Mucosa of rectum (tissue), 2 donors: ENCODE measurements around the gene TF.

Experiments used
- H3K27ac ChIP-seq, 2 donors: one replicate each; pipeline ENCODE4 v1.7.0; 2013; ENCODE audit warnings: inconsistent platforms in 2 of 2, low read depth in 2 of 2, low read length in 2 of 2
- H3K27me3 ChIP-seq, 2 donors: one replicate each; pipeline ENCODE4 v1.7.0; 2013; ENCODE audit warnings: low read length in 2 of 2; ENCODE audit not compliant: control insufficient read depth in 2 of 2, insufficient read depth in 2 of 2
- H3K36me3 ChIP-seq, 2 donors: one replicate each; pipeline ENCODE4 v1.7.0; 2013; ENCODE audit warnings: low read length in 2 of 2; ENCODE audit not compliant: control insufficient read depth in 2 of 2, insufficient read depth in 2 of 2
- H3K4me1 ChIP-seq, 2 donors: one replicate each; pipeline ENCODE4 v1.7.0; 2013; ENCODE audit warnings: low read length in 2 of 2, mild to moderate bottlenecking in 1 of 2; ENCODE audit not compliant: control insufficient read depth in 2 of 2, insufficient read depth in 2 of 2
- H3K4me3 ChIP-seq, 2 donors: one replicate each; pipeline ENCODE4 v1.7.0; 2013; ENCODE audit warnings: low read length in 2 of 2
- H3K9ac ChIP-seq, 2 donors: one replicate each; pipeline ENCODE4 v1.7.0; 2013; ENCODE audit warnings: low read length in 2 of 2, low read depth in 1 of 2, mild to moderate bottlenecking in 1 of 2
- H3K9me3 ChIP-seq, 2 donors: one replicate each; pipeline ENCODE4 v1.7.0; 2013; ENCODE audit warnings: low read length in 2 of 2; ENCODE audit not compliant: control insufficient read depth in 2 of 2
- donor health status: healthy.
- donor health status: Normal muscosa, but diverticular disease.

The TF gene

DNA sequence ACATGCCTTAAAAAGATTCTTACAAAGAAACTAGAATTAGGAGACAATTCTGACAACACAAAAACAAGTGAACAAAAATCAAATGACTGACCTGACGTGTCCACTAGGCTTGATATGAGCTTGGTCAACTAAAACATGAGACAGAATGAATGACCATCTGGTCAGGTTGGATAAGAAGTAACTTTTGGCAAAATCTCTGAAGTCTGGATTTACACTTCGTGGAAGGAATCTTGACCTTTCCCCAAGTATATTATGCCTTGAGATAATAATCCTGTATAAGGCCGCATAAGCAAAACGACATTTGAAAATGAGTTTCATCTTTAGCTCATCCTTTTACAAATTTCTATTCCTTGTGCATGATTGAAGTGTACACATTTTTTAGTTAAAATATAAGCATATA, 1.1 kb upstream of the TF start:
- Histone ChIP-seq H3K27ac (no peak overlapping the region), H3K36me3 (no peaks in the 10 kb centered on the region), H3K27me3 (peaks cover 13 to 26% of the 10 kb centered on the region in 2 donors), H3K4me3 (no peak overlapping the region), H3K9me3 (no peaks in the 10 kb centered on the region), H3K4me1 (peaks cover 0 to 4% of the 10 kb centered on the region in 2 donors), H3K9ac (no peak overlapping the region)

DNA sequence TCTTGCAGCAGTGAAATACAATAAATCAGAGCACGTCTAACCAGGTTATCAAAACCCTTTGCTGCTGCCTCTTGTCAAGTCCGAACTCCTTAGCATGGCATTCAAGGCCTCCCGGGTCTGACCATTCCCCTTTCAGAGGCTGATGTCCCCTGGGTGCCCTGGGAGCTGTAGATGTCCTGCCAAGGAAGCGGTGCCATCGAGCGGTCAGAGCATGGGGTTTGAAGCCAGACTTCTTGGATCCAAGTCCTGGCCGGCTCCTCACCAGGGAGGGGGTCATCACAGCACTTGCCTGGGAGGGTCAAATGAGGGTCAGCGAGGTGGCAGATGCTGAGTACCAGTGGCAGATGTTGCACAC, 496 bp downstream of the TF start:
- Histone ChIP-seq H3K27ac (no peak overlapping the region), H3K4me3 (no peak overlapping the region), H3K9me3 (no peaks in the 10 kb centered on the region), H3K4me1 (peaks cover 0 to 4% of the 10 kb centered on the region in 2 donors), H3K9ac (no peak overlapping the region), H3K36me3 (no peaks in the 10 kb centered on the region), H3K27me3 (peaks cover 13 to 26% of the 10 kb centered on the region in 2 donors)

DNA sequence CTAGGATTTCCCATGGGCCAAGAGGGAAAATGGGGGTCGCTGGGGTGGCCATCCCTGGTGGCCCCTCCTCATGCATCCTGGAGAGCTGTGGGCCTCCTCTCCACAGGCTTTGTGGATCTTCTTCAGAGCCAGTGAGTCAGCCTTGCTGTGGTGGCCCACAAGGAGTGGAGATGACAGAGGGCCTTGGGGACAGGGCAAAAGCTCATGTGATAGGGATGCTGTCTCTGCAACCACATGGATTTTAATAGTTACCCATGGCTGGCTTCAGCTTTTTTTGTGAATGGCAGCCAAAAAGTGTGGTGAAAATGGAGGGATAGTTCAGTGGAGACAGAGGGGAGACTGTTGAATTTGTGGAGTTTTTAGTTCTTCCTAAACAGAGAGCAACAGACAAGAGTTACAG, 1.2 kb downstream of the TF start:
- Histone ChIP-seq H3K9me3 (no peaks in the 10 kb centered on the region), H3K4me3 (no peak overlapping the region), H3K27me3 (peaks cover 13 to 25% of the 10 kb centered on the region in 2 donors), H3K4me1 (peaks cover 0 to 4% of the 10 kb centered on the region in 2 donors), H3K27ac (no peak overlapping the region), H3K36me3 (no peaks in the 10 kb centered on the region), H3K9ac (no peak overlapping the region)

DNA sequence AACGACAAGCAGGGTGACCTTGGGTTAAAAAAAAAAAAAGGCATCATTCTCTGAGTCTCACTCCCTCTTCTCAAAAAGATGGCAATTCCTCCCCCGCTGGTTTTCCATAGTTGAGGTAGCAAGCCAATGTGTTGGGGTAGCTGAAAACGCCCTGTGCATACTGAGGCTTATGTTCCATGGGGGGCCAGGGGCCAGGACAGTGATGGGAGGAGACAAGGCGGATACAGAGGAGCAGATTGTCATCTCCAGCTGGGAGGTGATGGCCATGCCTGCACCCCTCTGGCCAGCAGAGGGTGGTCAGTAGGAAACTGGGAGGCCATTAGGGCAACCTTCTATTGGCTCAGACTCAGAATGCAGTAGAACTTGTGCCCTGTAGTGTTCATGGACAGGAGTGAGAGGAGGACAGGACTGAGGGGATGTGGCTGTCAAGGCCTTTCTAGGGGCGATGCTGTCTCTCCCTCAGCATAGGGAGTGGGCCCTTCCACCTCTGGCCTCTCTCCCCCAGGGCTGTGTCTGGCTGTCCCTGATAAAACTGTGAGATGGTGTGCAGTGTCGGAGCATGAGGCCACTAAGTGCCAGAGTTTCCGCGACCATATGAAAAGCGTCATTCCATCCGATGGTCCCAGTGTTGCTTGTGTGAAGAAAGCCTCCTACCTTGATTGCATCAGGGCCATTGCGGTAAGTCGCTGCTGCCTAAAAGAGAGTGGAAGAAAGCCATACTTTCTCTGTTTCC, 1.9 kb downstream of the TF start:
- Histone ChIP-seq H3K27me3 (peaks cover 13 to 24% of the 10 kb centered on the region in 2 donors), H3K36me3 (no peaks in the 10 kb centered on the region), H3K9ac (no peak overlapping the region), H3K4me1 (peaks cover 0 to 4% of the 10 kb centered on the region in 2 donors), H3K4me3 (no peak overlapping the region), H3K9me3 (no peaks in the 10 kb centered on the region), H3K27ac (no peak overlapping the region)

DNA sequence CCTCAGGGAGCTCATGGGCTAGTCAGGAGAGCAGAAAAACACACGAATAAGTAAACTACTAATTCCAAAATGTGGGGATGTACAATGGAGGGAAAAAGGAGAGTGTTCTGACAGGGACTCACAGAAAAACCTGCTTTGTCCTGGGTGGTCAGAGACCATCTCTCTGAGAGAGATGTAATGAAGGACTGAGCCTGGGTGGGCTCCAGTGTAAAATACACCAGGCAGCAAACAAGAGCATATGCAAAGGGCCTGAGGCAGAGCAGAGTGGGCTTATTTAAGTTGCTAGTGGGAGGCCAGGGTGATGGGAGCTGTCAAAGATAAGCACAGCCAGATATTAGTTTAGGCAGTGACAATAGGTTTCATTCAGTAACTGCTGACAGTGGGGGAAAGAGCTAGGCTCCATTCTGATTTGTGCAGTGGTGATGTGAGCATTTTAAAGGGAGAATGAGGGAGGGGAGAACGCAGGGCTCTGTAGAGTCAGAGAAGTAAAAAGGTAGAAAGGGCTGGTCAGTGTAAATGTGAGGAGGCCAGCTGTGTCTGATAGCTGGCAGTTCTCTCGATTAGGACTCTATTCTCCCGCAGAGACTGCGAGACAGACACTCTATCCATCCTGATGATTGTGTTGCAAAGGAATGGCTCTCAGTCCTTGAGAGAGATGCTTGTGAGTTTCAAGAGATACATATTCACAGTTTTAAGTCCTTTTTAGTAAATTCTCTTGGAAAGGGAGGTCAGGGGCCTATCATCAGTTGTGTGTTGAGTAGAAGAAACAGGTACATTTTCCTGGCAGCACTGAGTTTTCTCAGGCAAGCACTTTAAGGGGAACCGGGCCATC, 3.5 kb downstream of the TF start:
- Histone ChIP-seq H3K4me1 (peaks cover 0 to 4% of the 10 kb centered on the region in 2 donors), H3K27me3 (peaks cover 13 to 21% of the 10 kb centered on the region in 2 donors), H3K9ac (no peak overlapping the region), H3K36me3 (no peaks in the 10 kb centered on the region), H3K9me3 (no peaks in the 10 kb centered on the region), H3K4me3 (no peak overlapping the region), H3K27ac (no peak overlapping the region)

DNA sequence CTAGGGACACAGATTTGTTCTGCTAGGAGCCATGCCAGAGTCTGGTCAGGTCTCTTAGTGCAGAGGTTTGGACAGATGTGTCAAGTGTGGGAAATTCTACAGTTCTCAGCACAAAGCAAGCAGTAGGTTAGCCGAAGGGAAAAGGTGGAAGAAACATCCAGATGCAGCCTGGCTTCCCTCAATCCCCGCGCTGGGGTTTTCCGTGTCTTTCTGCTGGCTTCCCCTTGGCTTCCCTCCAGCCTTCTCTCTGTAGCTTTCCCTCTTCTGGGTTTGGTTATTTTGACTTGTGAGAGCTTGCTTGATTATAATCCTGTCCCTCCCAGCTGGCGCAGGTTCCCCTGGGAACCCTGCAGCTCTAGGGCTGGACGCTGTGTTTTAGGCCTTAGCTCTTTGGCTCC, 4.1 kb downstream of the TF start:
- no peaks in the 10 kb centered on the region for H3K9me3 ChIP-seq
- H3K4me3 ChIP-seq: no peak overlapping the region
- H3K27me3 ChIP-seq: peaks cover 13 to 17% of the 10 kb centered on the region in 2 donors
- no peak overlapping the region for H3K27ac ChIP-seq
- no peak overlapping the region for H3K9ac ChIP-seq
- no peaks in the 10 kb centered on the region for H3K36me3 ChIP-seq
- peaks cover 0 to 4% of the 10 kb centered on the region in 2 donors for H3K4me1 ChIP-seq

DNA sequence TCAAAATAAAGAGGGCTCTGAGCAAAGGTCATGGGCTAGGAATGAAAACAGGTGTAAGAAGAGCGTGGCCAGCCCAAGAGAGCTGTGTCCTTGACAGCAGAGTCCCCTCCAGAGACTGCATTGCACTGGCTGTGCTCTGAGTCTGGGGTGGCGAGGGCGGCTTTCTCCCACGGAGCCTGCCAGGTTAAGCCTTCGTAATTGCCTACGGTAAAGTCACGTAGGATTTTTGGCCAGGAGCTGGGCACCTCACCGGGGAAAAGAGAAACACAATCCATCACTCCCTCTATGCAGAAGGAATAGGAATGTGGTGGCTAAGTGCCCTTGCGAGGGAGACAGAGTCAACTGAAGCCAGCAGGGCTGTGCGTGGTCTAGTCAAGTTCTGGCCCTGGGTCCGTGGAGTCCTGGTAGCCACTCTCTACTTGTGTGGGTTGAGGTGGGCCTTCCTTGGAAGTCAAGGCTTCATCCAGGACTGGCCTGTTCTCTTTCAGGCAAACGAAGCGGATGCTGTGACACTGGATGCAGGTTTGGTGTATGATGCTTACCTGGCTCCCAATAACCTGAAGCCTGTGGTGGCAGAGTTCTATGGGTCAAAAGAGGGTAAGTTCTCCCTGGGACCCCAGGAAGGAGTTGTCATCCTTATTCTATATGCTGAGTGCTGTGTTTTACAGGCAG, 7.0 kb downstream of the TF start:
- H3K4me1 ChIP-seq: no peaks in the 10 kb centered on the region
- H3K27me3 ChIP-seq: no peaks in the 10 kb centered on the region
- no peak overlapping the region for H3K27ac ChIP-seq
- no peaks in the 10 kb centered on the region for H3K36me3 ChIP-seq
- no peak overlapping the region for H3K4me3 ChIP-seq
- H3K9me3 ChIP-seq: no peaks in the 10 kb centered on the region
- no peak overlapping the region for H3K9ac ChIP-seq

DNA sequence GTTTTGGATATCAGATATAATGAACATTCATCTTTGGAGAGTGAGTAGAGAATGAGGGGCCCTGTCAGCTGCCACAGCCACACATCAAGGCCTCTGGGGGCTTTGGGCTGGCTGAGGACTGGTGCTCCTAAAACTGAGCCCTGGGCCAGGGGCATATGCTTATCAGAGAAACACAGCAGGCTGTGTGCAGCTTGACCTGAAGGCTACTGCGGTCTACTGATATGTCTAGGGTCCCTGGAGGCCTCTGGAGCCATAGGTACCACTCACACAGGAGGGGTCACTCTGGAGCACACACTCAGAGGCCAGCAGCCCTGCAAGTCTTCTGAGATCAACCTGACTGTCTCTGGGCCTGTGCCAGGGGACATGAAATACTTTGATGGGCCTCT, 7.6 kb downstream of the TF start:
- no peaks in the 10 kb centered on the region for H3K27me3 ChIP-seq
- no peaks in the 10 kb centered on the region for H3K36me3 ChIP-seq
- H3K4me1 ChIP-seq: no peaks in the 10 kb centered on the region
- no peaks in the 10 kb centered on the region for H3K9me3 ChIP-seq
- H3K27ac ChIP-seq: no peak overlapping the region
- H3K4me3 ChIP-seq: no peak overlapping the region
- H3K9ac ChIP-seq: no peak overlapping the region

DNA sequence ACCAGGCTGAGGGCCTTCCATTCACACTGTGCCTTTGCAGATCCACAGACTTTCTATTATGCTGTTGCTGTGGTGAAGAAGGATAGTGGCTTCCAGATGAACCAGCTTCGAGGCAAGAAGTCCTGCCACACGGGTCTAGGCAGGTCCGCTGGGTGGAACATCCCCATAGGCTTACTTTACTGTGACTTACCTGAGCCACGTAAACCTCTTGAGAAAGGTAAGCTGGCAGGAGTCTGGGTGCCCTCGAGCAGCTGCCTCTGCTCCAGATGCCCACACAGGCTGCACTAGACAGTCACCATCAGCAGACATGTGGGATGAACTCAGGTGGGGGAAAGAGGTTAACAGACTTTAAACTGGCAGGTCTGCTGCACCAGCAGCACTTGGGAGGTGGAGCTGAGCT, 8.3 kb downstream of the TF start:
- no peak overlapping the region for H3K4me3 ChIP-seq
- H3K9ac ChIP-seq: no peak overlapping the region
- H3K36me3 ChIP-seq: no peaks in the 10 kb centered on the region
- H3K9me3 ChIP-seq: no peaks in the 10 kb centered on the region
- no peak overlapping the region for H3K27ac ChIP-seq
- H3K27me3 ChIP-seq: no peaks in the 10 kb centered on the region
- no peaks in the 10 kb centered on the region for H3K4me1 ChIP-seq
